Ureter (tissue), 1 donor: ENCODE measurements around the gene HIP1. TPM values are rescaled to one million over a fixed set of nuclear protein-coding genes. Genes with fewer than 3 reads are reported as not detected.
"Not testable (repeated sequence)": the region's sequence is repeated elsewhere in the genome, so short reads cannot be mapped to it uniquely, and the experiment has no call there.

Experiments used
- DNase-seq: peaks from one replicate; pipeline ENCODE4 v3.0.0-alpha.2; 2020; ENCODE audit warnings: low spot score
- total RNA-seq: library from RNA; stranded (reverse); gene quantifications from one replicate; pipeline ENCODE4 v1.2.4, GENCODE V29; 2023
- donor health status: DM: yes; HTN: yes; CAD: no.

HIP1 gene
- total RNA-seq, 1 donor from 2014 or later, result 31.6 TPM

- no peak for DNase-seq
These were observed 163.1 kb downstream of the HIP1 start for GRCh38 chr7:75575488-75576121.

GRCh38 chr7:75573477-75574019 is 165.2 kb downstream of the HIP1 start:
- no peak for DNase-seq

GRCh38 chr7:75572814-75573213 is 165.9 kb downstream of the HIP1 start:
- no peak for DNase-seq

GRCh38 chr7:75572396-75572795 is 166.3 kb downstream of the HIP1 start:
- no peak for DNase-seq

GRCh38 chr7:75571209-75571608 is 167.5 kb downstream of the HIP1 start:
- DNase-seq, result no peak

GRCh38 chr7:75569629-75570282 is 169.0 kb downstream of the HIP1 start:
- DNase-seq, result not testable (repeated sequence)

- no peak for DNase-seq
These were observed 170.7 kb downstream of the HIP1 start for GRCh38 chr7:75567948-75568595.

GRCh38 chr7:75565132-75565837 is 173.5 kb downstream of the HIP1 start:
- DNase-seq, result peak; percentile 83

- no peak for DNase-seq
These were observed 175.6 kb downstream of the HIP1 start for GRCh38 chr7:75563171-75563570.

- DNase-seq, result no peak
These were observed 178.8 kb downstream of the HIP1 start for GRCh38 chr7:75559976-75560365.

GRCh38 chr7:75559355-75559975 is 179.3 kb downstream of the HIP1 start:
- no peak for DNase-seq

- not testable (repeated sequence) for DNase-seq
These were observed 181.9 kb downstream of the HIP1 start for GRCh38 chr7:75556835-75557234.

- no peak for DNase-seq
These were observed 183.0 kb downstream of the HIP1 start for GRCh38 chr7:75555736-75556135.

GRCh38 chr7:75546237-75547015 is 192.3 kb downstream of the HIP1 start:
- DNase-seq, result no peak

GRCh38 chr7:75537731-75538130 is 201.0 kb downstream of the HIP1 start:
- DNase-seq, result no peak

- DNase-seq, result no peak
These were observed 201.7 kb downstream of the HIP1 start for GRCh38 chr7:75536940-75537538.

GRCh38 chr7:75536491-75536890 is 202.2 kb downstream of the HIP1 start:
- no peak for DNase-seq

GRCh38 chr7:75534727-75535307 is 203.9 kb downstream of the HIP1 start:
- DNase-seq, result no peak

GRCh38 chr7:75533926-75534325 is 204.8 kb downstream of the HIP1 start:
- DNase-seq, result no peak

GRCh38 chr7:75532639-75533038 is 206.1 kb downstream of the HIP1 start:
- no peak for DNase-seq
